HFFc6 (cell line): Measurements from ENCODE around the gene CCDC102A. TPM values are rescaled to one million over a fixed set of nuclear protein-coding genes. Genes with fewer than 3 reads are reported as not detected.

Source experiments
- DNase-seq: peaks from one replicate; pipeline ENCODE4 v3.0.0-alpha.2; 2018
- H3K27ac Mint-ChIP-seq: 2 replicates; pipeline ENCODE4 v1.8.0; 2020; ENCODE audit warnings: mild to moderate bottlenecking, mixed read lengths
- H3K27me3 Mint-ChIP-seq: 2 replicates; pipeline ENCODE4 v1.8.0; 2021; ENCODE audit warnings: mild to moderate bottlenecking, moderate library complexity, mixed read lengths; ENCODE audit not compliant: insufficient read depth
- H3K36me3 Mint-ChIP-seq: 2 replicates; pipeline ENCODE4 v1.8.0; 2021; ENCODE audit warnings: low read depth, mixed read lengths
- H3K4me1 Mint-ChIP-seq: 2 replicates; pipeline ENCODE4 v1.8.0; 2020; ENCODE audit warnings: low read depth, mixed read lengths
- H3K4me3 Mint-ChIP-seq: 2 replicates; pipeline ENCODE4 v1.8.0; 2020; ENCODE audit warnings: mild to moderate bottlenecking, moderate library complexity, mixed read lengths
- H3K9me3 Mint-ChIP-seq: 2 replicates; pipeline ENCODE4 v1.8.0; 2020; ENCODE audit warnings: mild to moderate bottlenecking, mixed read lengths
- CTCF ChIP-seq: fragments of 200-600 bp; sonication (generic); IDR thresholded peaks from 2 replicates; pipeline ENCODE4 v1.5.0; 2021; ENCODE audit warnings: antibody characterized with exemption, mild to moderate bottlenecking
- total RNA-seq, 6 experiments: library from RNA; stranded (reverse); fragmentation: NEBNext Ultra II Directional; extraction: Animal tissue kit (Norgen Biotek cat#: 25700); gene quantifications; 2 replicates in 1 of 6; 3 replicates in 5 of 6; pipeline ENCODE4 v1.2.3, GENCODE V29; 2021

Gene CCDC102A
- total RNA-seq, 6 experiments from 2014 or later: 3.6 to 4.6 (median 4.1) TPM

- Mint-ChIP-seq H3K9me3 (no peaks in the 10 kb centered on the region), H3K36me3 (no peaks in the 10 kb centered on the region), H3K4me3 (no peak overlapping the region; the same call in 1 of the 2 replicates), H3K27me3 (peaks cover 24% of the 10 kb centered on the region), H3K4me1 (peaks cover 51% of the 10 kb centered on the region), H3K27ac (no peak overlapping the region)
- DNase-seq: no peak
- TF ChIP-seq CTCF: no peak
Measured at GRCh38 chr16:57534337-57534880, 2.0 kb downstream of the CCDC102A start.

DNA sequence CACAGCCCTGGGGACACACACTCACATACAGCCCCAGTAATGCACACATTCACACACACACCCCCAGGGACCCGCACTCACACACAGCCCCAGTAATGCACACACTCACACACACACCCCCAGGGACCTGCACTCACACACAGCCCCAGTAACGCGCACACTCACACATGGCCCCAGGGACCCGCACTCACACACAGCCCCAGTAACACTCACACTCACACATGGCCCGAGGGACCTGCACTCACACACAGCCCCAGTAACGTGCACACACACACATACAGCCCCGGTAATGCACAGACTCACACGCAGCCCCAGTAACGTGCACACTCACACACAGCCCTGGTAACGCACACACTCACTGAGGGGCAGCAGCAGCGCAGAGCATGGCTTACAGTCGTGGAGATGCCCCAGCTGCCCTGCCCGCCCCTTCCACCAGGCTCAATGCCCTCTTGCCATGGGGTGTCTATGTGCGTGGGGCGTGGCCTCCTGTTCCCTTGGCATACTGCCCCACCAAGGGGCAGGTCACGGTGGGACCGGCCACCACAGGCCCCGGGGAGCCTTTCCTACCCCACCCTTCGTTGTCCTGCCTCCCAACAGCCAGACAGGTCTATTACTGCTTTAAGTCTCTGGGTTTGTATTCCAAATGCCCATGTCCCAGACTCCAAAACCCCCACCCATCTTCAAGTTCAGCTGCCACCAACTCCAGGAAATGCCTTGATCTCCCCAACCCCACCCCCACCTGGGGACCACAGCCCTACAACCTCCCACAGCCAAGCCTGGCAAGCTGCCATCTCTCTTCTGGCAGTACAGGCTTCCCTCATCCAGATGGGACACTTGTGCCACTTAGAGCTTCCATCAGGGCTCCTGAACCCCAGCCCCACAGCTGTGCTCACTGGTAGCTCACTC lies 2.7 kb downstream of the CCDC102A start:
- Mint-ChIP-seq H3K9me3 (no peaks in the 10 kb centered on the region), H3K27ac (no peak overlapping the region), H3K4me3 (no peak overlapping the region), H3K27me3 (peaks cover 20% of the 10 kb centered on the region), H3K36me3 (no peaks in the 10 kb centered on the region), H3K4me1 (peaks cover 51% of the 10 kb centered on the region)
- no peak for DNase-seq
- TF ChIP-seq CTCF: no peak

GRCh38 chr16:57532266-57532625 lies 4.1 kb downstream of the CCDC102A start:
- peaks cover 7% of the 10 kb centered on the region; the same call in 1 of the 2 replicates for H3K27me3 Mint-ChIP-seq
- H3K27ac Mint-ChIP-seq: no peak overlapping the region
- DNase-seq: no peak
- peaks cover 47% of the 10 kb centered on the region for H3K4me1 Mint-ChIP-seq
- no peaks in the 10 kb centered on the region for H3K9me3 Mint-ChIP-seq
- no peak overlapping the region for H3K4me3 Mint-ChIP-seq
- no peak for TF ChIP-seq CTCF
- H3K36me3 Mint-ChIP-seq: no peaks in the 10 kb centered on the region

GRCh38 chr16:57531635-57532265 lies 4.6 kb downstream of the CCDC102A start:
- no peak for TF ChIP-seq CTCF
- H3K9me3 Mint-ChIP-seq: no peaks in the 10 kb centered on the region
- H3K27me3 Mint-ChIP-seq: peaks cover 4% of the 10 kb centered on the region; the same call in 1 of the 2 replicates
- H3K4me3 Mint-ChIP-seq: no peak overlapping the region
- no peak for DNase-seq
- no peaks in the 10 kb centered on the region for H3K36me3 Mint-ChIP-seq
- peaks cover 42% of the 10 kb centered on the region for H3K4me1 Mint-ChIP-seq
- no peak overlapping the region for H3K27ac Mint-ChIP-seq

GRCh38 chr16:57531253-57531575 lies 5.2 kb downstream of the CCDC102A start:
- Mint-ChIP-seq H3K36me3 (no peaks in the 10 kb centered on the region), H3K27ac (no peak overlapping the region; the same call in 1 of the 2 replicates), H3K9me3 (no peaks in the 10 kb centered on the region), H3K4me1 (peaks cover 42% of the 10 kb centered on the region), H3K27me3 (peaks cover 4% of the 10 kb centered on the region; the same call in 1 of the 2 replicates), H3K4me3 (no peak overlapping the region)
- TF ChIP-seq CTCF: no peak
- DNase-seq: no peak
